Hindlimb muscle (tissue), 1 donor: Measurements from ENCODE around the gene PRMT1. TPM values are rescaled to one million over a fixed set of nuclear protein-coding genes. Genes with fewer than 3 reads are reported as not detected.
"Not testable (repeated sequence)": the region's sequence is repeated elsewhere in the genome, so short reads cannot be mapped to it uniquely, and the experiment has no call there.

Experiments
- DNase-seq: peaks from one replicate; pipeline ENCODE4 v3.0.0-alpha.2; 2013
- polyA plus RNA-seq: library from polyadenylated mRNA; unstranded; fragments of 120-200 nt; gene quantifications from one replicate; pipeline ENCODE4 v1.2.1, GENCODE V29; 2013; ENCODE audit not compliant: insufficient read length

The PRMT1 gene
- polyA plus RNA-seq, 1 donor: 214 TPM

- no peak for DNase-seq
Observed at GRCh38 chr19:49689133-49690078, 12.3 kb downstream of the PRMT1 start, which contains the start of gene ADM5. TSS of gene ADM5 (plus strand) at chr19:49689594. CDS start at chr19:49689838, 244 bp downstream.

- no peak for DNase-seq
Observed at GRCh38 chr19:49690079-49690655, 13.1 kb downstream of the PRMT1 start.

GRCh38 chr19:49690656-49691242 lies 13.7 kb downstream of the PRMT1 start, which contains the start of gene CPT1C:
TSS of gene CPT1C (plus strand) at chr19:49691116. CDS start at chr19:49692253, 1,137 bp downstream.
- peak; percentile 74 for DNase-seq

- DNase-seq: peak; percentile 76
Observed at GRCh38 chr19:49691243-49692146, 14.4 kb downstream of the PRMT1 start.

- DNase-seq: no peak
Observed at GRCh38 chr19:49692147-49692506, 15.1 kb downstream of the PRMT1 start.

GRCh38 chr19:49696115-49696514 lies 19.0 kb downstream of the PRMT1 start:
- no peak for DNase-seq

GRCh38 chr19:49696865-49697264 lies 19.8 kb downstream of the PRMT1 start:
- DNase-seq: no peak

GRCh38 chr19:49699364-49699763 lies 22.3 kb downstream of the PRMT1 start:
- no peak for DNase-seq

- no peak for DNase-seq
Observed at GRCh38 chr19:49700563-49700962, 23.5 kb downstream of the PRMT1 start.

GRCh38 chr19:49701271-49701786 lies 24.3 kb downstream of the PRMT1 start:
- DNase-seq: no peak

GRCh38 chr19:49704888-49705642 lies 28.0 kb downstream of the PRMT1 start:
- DNase-seq: no peak

- DNase-seq: no peak
Observed at GRCh38 chr19:49705919-49706318, 28.8 kb downstream of the PRMT1 start.

- no peak for DNase-seq
Observed at GRCh38 chr19:49710372-49710951, 33.4 kb downstream of the PRMT1 start.

- no peak for DNase-seq
Observed at GRCh38 chr19:49712397-49712859, 35.4 kb downstream of the PRMT1 start.

- no peak for DNase-seq
Observed at GRCh38 chr19:49713236-49713845, 36.3 kb downstream of the PRMT1 start.

- DNase-seq: no peak
Observed at GRCh38 chr19:49716154-49716553, 39.1 kb downstream of the PRMT1 start.

- peak; percentile 19 for DNase-seq
Observed at GRCh38 chr19:49718511-49718910, 41.4 kb downstream of the PRMT1 start.

- no peak for DNase-seq
Observed at GRCh38 chr19:49718991-49719390, 41.9 kb downstream of the PRMT1 start.

- not testable (repeated sequence) for DNase-seq
Observed at GRCh38 chr19:49719420-49719819, 42.3 kb downstream of the PRMT1 start.
